ENCODE data around the gene OCA2.

GRCh38 chr15:27804569-27805260 lies 294.4 kb downstream of the OCA2 start:
- no peak for TF ChIP-seq REST (IDR thresholded peaks at IDR 0.05; ENCODE audit: borderline replicate concordance)
- TF ChIP-seq, protein P1, sequence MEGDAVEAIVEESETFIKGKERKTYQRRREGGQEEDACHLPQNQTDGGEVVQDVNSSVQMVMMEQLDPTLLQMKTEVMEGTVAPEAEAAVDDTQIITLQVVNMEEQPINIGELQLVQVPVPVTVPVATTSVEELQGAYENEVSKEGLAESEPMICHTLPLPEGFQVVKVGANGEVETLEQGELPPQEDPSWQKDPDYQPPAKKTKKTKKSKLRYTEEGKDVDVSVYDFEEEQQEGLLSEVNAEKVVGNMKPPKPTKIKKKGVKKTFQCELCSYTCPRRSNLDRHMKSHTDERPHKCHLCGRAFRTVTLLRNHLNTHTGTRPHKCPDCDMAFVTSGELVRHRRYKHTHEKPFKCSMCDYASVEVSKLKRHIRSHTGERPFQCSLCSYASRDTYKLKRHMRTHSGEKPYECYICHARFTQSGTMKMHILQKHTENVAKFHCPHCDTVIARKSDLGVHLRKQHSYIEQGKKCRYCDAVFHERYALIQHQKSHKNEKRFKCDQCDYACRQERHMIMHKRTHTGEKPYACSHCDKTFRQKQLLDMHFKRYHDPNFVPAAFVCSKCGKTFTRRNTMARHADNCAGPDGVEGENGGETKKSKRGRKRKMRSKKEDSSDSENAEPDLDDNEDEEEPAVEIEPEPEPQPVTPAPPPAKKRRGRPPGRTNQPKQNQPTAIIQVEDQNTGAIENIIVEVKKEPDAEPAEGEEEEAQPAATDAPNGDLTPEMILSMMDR (IDR thresholded peaks at IDR 0.05; ENCODE audit: poor library complexity, severe bottlenecking) = no peak
- TF ChIP-seq EZH2 (IDR thresholded peaks at IDR 0.05; ENCODE audit: borderline replicate concordance, insufficient read depth, low read length, poor library complexity, severe bottlenecking) = no peak
- TF ChIP-seq POLR2AphosphoS5 (IDR thresholded peaks at IDR 0.05) = no peak
- TF ChIP-seq SMC3 (conservative IDR thresholded peaks at IDR 0.05; ENCODE audit: poor library complexity) = no peak
- TF ChIP-seq EP300 (conservative IDR thresholded peaks at IDR 0.05; ENCODE audit: poor library complexity, severe bottlenecking) = no peak
- no peak for TF ChIP-seq MXI1 (conservative IDR thresholded peaks at IDR 0.05; ENCODE audit: poor library complexity, severe bottlenecking)
- no peak for TF ChIP-seq TAF1 (IDR thresholded peaks at IDR 0.05; ENCODE audit: low read depth)

Measured in neural cell (in vitro differentiated cells).